Smooth muscle cell (in vitro differentiated cells): ENCODE measurements around the gene PLG. TPM values are rescaled to one million over a fixed set of nuclear protein-coding genes. Genes with fewer than 3 reads are reported as not detected.
"Not testable (repeated sequence)": the region's sequence is repeated elsewhere in the genome, so short reads cannot be mapped to it uniquely, and the experiment has no call there.

Experiments used
- DNase-seq: peaks from one replicate; lab custom pipeline; 2025; ENCODE audit not compliant: unreplicated experiment; lab: John Stamatoyannopoulos, UW
- H2AFZ ChIP-seq: fragments of 200-600 bp; sonication (generic); 2 replicates; pipeline ENCODE4 v1.6.0; 2016; ENCODE audit warnings: antibody characterized with exemption, low read depth, mild to moderate bottlenecking
- H3F3A ChIP-seq: fragments of 200-600 bp; sonication (generic); 2 replicates; pipeline ENCODE4 v1.6.0; 2017; ENCODE audit warnings: antibody characterized with exemption, low read depth
- H3K27ac ChIP-seq: fragments of 200-600 bp; sonication (generic); 2 replicates; pipeline ENCODE4 v1.5.1; 2016; ENCODE audit warnings: low read depth, mild to moderate bottlenecking
- H3K27me3 ChIP-seq: fragments of 200-600 bp; sonication (generic); 2 replicates; pipeline ENCODE4 v1.6.1; 2016; ENCODE audit warnings: low read depth, mild to moderate bottlenecking
- H3K36me3 ChIP-seq: fragments of 200-600 bp; sonication (generic); 2 replicates; pipeline ENCODE4 v1.5.1; 2016; ENCODE audit warnings: low read depth
- H3K4me1 ChIP-seq: fragments of 200-600 bp; sonication (generic); 2 replicates; pipeline ENCODE4 v1.5.1; 2016; ENCODE audit warnings: low read depth
- H3K4me2 ChIP-seq: fragments of 200-600 bp; sonication (generic); 2 replicates; pipeline ENCODE4 v1.6.0; 2016; ENCODE audit warnings: mild to moderate bottlenecking
- H3K4me3 ChIP-seq: fragments of 200-600 bp; sonication (generic); 2 replicates; pipeline ENCODE4 v1.5.1; 2016; ENCODE audit warnings: mild to moderate bottlenecking
- H3K79me2 ChIP-seq: fragments of 200-600 bp; sonication (generic); 2 replicates; pipeline ENCODE4 v1.6.0; 2016; ENCODE audit warnings: low read depth, mild to moderate bottlenecking
- H3K9ac ChIP-seq: fragments of 200-600 bp; sonication (generic); 2 replicates; pipeline ENCODE4 v1.6.0; 2016; ENCODE audit warnings: low read depth
- H3K9me3 ChIP-seq: fragments of 200-600 bp; sonication (generic); replicated peaks from 2 replicates; pipeline ENCODE4 v1.5.1; 2016; ENCODE audit warnings: low read depth
- H4K20me1 ChIP-seq: fragments of 200-600 bp; sonication (generic); 2 replicates; pipeline ENCODE4 v1.6.0; 2016; ENCODE audit warnings: low read depth
- WGBS: methylation state at CpG from one replicate; pipeline ENCODE4 v1.1.7; 2016; ENCODE audit warnings: low lambda C conversion rate; 5-methylcytosine and 5-hydroxymethylcytosine counted together
- polyA plus RNA-seq: library from polyadenylated mRNA; unstranded; fragments of >200 nt; fragmentation: Nextera tagmentation; extraction: Ambion mirVana; gene quantifications from 2 replicates; pipeline ENCODE4 v1.2.1, GENCODE V29; 2016
- total RNA-seq: library from RNA; depleted of rRNA; stranded (reverse); fragments of >200 nt; gene quantifications from 2 replicates; pipeline ENCODE4 v1.2.3, GENCODE V29; 2014
- TF ChIP-seq, protein P1 (sequence below): fragments of 200-600 bp; sonication (generic); IDR thresholded peaks from 2 replicates; pipeline ENCODE4 v1.5.1; 2017; ENCODE audit warnings: borderline replicate concordance, mild to moderate bottlenecking, antibody characterized with exemption; ENCODE audit not compliant: insufficient read depth, poor library complexity, severe bottlenecking

PLG gene
- total RNA-seq (not detected in 2 replicates), polyA plus RNA-seq (1.5 TPM in 2 replicates)

DNA sequence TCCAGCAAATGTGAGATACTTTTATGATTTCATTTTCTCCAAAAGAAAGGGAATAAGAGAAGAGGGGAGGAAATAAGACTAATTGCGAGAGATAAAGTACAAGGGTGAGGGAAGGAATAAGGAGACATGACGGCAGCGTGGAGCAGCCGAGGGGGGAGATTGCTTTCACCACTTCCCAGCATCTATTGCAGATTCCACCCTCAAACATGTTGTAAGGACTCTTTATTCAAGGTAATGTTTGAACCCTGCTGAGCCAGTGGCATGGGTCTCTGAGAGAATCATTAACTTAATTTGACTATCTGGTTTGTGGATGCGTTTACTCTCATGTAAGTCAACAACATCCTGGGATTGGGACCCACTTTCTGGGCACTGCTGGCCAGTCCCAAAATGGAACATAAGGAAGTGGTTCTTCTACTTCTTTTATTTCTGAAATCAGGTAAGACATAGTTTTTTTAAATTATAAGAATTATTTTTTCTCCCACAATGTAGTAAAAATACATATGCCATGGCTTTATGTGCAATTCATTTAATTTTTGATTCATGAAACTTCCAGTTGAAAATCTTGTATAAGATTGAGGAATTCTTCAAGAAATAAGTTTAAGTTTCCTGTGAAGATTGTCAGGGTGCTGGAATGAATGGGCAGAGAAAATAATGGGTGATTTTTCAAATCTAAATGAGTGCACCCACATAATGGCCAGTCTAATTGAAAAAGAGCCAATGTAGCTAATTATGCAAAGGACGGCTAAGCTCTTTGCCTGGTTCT lies at the start of gene PLG:
Gene PLG, plus strand, starts transcription at position 327 of the 763 bp plus-strand sequence. Its CDS starts 61 bp downstream, at position 388.
- H3K27ac ChIP-seq, H3K9ac ChIP-seq, H3K9me3 ChIP-seq, H3K4me1 ChIP-seq, H3K27me3 ChIP-seq, H3K4me2 ChIP-seq, H3K36me3 ChIP-seq, H2AFZ ChIP-seq, H3K79me2 ChIP-seq, H4K20me1 ChIP-seq, H3K4me3 ChIP-seq, H3F3A ChIP-seq, DNase-seq: not testable (repeated sequence)
- 92% methylated on average over 6 of the region's 6 CpGs for WGBS

DNA sequence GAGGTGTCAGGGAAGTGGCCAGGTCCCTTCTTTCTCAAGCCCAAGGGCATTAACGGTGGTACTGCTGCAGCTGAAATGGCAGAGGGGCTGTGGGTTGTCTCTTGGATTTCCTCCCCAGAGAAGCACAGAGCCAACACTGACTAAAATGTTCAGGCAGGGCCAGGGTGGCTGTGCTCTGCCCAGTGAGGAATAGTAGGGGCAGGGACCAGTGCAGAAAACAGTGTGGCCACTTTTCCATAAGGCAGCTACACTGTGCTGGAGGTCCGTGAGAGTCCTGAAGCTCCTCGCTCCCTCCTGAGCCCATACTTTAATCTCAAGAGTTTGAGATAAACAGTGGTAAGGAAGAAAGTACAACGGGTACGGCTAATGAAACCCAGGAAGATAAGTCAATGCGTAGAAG lies 42.5 kb upstream of the PLG start:
- no peak overlapping the region for H3K9ac ChIP-seq
- no peaks in the 10 kb centered on the region for H3K27me3 ChIP-seq
- H3K27ac ChIP-seq: no peak overlapping the region
- TF ChIP-seq, protein P1, sequence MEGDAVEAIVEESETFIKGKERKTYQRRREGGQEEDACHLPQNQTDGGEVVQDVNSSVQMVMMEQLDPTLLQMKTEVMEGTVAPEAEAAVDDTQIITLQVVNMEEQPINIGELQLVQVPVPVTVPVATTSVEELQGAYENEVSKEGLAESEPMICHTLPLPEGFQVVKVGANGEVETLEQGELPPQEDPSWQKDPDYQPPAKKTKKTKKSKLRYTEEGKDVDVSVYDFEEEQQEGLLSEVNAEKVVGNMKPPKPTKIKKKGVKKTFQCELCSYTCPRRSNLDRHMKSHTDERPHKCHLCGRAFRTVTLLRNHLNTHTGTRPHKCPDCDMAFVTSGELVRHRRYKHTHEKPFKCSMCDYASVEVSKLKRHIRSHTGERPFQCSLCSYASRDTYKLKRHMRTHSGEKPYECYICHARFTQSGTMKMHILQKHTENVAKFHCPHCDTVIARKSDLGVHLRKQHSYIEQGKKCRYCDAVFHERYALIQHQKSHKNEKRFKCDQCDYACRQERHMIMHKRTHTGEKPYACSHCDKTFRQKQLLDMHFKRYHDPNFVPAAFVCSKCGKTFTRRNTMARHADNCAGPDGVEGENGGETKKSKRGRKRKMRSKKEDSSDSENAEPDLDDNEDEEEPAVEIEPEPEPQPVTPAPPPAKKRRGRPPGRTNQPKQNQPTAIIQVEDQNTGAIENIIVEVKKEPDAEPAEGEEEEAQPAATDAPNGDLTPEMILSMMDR: no peak
- H3K4me1 ChIP-seq: no peaks in the 10 kb centered on the region
- H2AFZ ChIP-seq: no peak overlapping the region
- H4K20me1 ChIP-seq: no peaks in the 10 kb centered on the region
- DNase-seq: no peak
- H3K79me2 ChIP-seq: no peaks in the 10 kb centered on the region
- H3K4me3 ChIP-seq: no peak overlapping the region
- no peak overlapping the region for H3K4me2 ChIP-seq
- H3F3A ChIP-seq: no peaks in the 10 kb centered on the region
- no peaks in the 10 kb centered on the region for H3K36me3 ChIP-seq
- 79% methylated on average over 6 of the region's 6 CpGs for WGBS
- no peaks in the 10 kb centered on the region for H3K9me3 ChIP-seq

DNA sequence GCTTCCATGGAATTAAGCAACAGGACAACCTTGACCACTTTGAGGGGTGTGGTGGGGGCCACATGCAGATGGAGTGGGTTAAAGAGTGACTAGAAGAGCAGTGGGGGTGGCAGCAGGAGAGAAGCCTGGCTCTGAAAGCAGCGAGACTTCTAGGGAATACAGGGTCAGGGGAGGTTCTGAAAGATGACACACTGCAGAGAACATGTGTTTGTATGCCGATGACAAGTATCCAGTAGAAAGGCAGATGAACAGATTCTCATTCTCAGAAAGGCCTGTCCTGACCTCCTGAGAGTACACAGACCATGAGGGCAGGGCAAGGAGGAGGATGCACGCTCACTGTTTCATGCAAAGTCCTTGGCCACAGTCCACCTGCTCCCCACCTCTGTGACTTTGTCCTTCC lies 40.8 kb upstream of the PLG start:
- Histone ChIP-seq H3K79me2 (no peaks in the 10 kb centered on the region), H3K9me3 (no peaks in the 10 kb centered on the region), H3K27ac (no peak overlapping the region), H3K36me3 (no peaks in the 10 kb centered on the region), H2AFZ (no peak overlapping the region), H3K9ac (no peak overlapping the region), H4K20me1 (no peaks in the 10 kb centered on the region), H3K4me3 (no peak overlapping the region), H3K4me2 (no peak overlapping the region), H3F3A (no peaks in the 10 kb centered on the region), H3K4me1 (no peaks in the 10 kb centered on the region), H3K27me3 (no peaks in the 10 kb centered on the region)
- 79% methylated on average over 3 of the region's 3 CpGs for WGBS
- TF ChIP-seq, protein P1: no peak
- DNase-seq: no peak

DNA sequence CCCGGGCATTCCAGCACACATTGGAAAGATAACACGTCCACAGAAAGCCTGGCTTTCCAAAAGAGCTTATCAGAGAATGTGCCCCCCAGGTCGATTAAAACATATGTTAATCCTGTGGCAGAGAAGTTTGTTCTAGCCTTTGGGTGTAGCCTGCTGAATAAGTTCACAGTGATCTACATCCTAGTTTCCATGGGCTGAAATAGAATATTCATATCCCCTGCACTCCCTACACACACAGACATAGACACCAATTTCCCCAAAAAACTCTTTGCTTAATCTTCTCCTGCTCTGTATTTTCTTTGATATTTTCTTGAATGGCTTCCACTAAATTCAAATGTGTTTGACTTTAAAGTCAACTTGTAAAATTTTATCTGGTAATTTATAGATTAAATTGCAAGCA lies 39.6 kb upstream of the PLG start:
- Histone ChIP-seq H3K79me2 (no peaks in the 10 kb centered on the region), H3K4me2 (no peak overlapping the region), H3K27me3 (no peaks in the 10 kb centered on the region), H4K20me1 (no peaks in the 10 kb centered on the region), H3K4me3 (no peak overlapping the region), H3K27ac (no peak overlapping the region), H3F3A (no peaks in the 10 kb centered on the region), H3K4me1 (no peaks in the 10 kb centered on the region), H2AFZ (no peak overlapping the region), H3K36me3 (no peaks in the 10 kb centered on the region), H3K9me3 (no peaks in the 10 kb centered on the region), H3K9ac (no peak overlapping the region)
- TF ChIP-seq, protein P1: no peak
- 56% methylated on average over 3 of the region's 3 CpGs for WGBS
- DNase-seq: no peak
